NCI-H1417 treated with DMSO at 0.1 percent for 48 hours (cell line): Measurements from ENCODE around the gene PRKCZ.
"Not testable (repeated sequence)": the region's sequence is repeated elsewhere in the genome, so short reads cannot be mapped to it uniquely, and the experiment has no call there.

Source experiments
- DNase-seq: peaks from one replicate; lab custom pipeline; 2025; lab: John Stamatoyannopoulos, UW

The PRKCZ gene

DNA sequence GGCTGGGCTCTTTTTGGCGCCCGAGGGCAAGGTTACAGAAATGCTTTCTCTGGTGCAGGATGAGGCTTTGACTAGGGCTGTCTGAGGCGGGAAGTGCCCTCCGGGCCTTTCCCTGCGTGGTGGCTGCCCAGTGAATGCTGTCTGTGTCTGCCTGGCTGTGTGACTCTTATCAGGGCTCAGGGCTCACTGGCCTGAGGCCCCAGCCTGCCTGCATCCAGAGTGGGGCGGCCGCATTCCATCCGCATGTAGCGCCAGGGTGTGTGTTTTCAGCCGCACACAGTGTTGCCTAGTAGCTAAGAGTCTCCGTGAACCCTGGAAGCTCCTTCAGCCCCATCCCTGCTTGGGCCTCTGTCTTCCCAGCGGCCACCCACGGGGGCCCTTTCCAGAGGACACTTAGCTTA, 85.2 kb downstream of the PRKCZ start:
- DNase-seq: no peak

DNA sequence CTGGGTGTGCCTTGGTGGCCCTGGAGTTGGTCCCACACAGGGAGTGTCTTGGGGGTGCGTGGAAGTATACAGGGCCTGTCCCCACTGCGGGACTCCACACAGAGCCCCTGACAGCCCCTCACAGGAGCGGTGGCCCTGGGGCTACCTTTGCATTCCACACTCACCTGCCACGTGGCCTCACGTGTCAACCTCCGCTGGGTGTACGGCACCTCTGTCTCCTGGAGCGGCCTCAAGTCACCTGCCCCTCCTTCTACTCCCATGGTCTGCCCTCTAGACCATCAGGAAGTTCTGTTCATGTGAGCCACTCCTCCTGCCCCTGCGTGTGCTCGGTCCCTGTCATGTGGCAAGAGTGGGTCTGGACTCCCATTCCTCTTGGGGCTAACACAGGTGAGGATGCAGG, 85.7 kb downstream of the PRKCZ start:
- no peak for DNase-seq

DNA sequence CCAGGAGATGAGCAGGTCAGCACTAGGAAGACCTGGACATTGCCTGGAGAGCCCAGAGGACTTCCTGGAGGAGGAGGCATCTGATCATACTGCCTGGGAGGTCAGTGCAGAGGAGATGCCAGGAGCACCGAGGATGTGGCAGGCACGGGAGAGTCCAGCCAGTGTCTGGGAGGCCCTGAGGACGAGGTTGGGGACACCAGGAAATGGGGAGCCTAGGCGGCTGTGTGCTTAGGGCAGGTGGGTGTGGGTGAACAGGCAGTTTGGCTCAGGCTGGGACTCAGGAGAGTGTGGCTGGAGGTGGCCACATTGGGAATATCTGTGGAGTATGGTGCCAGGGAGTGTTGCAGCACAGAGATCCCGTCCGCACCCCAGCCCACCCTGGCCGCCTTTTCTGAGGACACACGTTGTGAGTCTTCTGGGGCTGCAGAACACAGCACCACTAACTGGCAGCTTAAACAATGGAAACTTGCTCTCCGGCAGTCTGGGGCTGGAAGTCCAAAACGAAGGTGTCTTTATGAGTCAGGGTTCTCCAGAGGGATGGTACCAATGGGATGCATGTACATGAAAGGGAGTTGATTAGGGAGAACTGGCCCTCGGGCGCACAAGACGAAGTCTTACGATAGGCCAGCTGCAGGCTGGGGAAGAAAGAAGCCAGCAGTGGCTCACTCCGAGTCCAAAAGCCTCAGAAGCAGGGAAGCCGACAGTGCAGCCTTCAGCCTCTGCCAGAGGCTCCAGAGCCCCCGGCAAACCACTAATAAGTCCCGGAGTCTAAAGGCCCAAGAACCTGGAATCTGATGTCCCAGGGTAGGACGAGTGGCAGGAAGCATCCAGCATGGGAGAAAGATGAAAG, 86.4 kb downstream of the PRKCZ start:
- DNase-seq: no peak

DNA sequence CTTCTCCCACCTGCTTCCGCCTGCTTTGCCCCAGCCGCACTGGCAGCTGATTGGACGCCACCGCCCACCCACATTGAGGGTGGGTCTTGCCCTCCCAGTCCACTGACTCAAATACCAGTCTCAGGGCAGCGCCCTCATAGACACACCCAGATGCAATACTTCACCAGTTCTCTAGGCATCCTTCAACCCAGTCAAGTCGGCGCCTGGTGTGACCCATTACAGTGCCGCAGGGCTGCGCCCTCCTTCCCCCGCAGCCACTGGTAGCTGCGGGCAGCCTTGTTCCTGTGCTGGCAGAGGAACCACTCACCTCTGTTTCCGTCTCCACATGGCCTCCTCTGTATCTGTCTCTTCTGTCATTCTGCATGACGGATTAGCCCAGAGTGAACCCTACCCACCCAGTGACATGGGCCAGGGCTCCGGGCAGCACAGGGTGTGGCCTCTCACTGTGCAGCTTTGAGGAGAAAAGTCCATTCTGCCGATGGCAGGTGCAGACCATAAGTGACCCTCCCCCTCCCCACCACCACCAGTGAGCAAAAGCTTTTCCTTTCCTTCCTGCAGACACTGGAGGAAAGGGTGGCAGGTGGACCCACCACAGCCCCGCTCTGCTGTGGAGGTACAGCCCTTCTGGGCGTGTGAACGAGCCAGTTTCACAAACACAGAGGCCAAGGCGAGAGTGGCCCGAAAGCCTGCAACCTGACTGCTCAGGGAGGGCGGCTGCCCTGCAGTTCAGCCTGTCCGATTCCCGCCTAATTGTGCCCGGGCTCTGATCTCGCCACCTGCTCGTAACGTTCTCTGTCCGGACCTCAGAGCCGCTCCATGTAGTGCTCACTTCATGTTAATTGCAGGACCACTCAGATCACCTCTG, 87.3 kb downstream of the PRKCZ start:
- no peak for DNase-seq

DNA sequence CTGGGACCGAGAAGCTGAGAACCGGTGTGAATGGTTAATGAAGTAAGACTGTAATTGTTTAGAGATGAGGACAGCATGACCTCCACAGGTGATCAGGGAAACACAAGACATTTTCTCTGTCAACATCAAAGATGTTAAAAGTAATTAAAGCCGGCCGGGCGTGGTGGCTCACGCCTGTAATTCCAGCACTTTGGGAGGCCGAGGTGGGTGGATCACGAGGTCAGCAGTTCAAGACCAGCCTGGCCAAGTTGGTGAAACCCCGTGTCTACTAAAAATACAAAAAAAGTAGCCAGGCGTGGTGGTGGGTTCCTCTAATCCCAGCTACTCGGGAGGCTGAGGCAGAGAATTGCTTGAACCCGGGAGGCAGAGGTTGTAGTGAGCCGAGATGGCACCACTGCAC, 88.9 kb downstream of the PRKCZ start:
- not testable (repeated sequence) for DNase-seq

DNA sequence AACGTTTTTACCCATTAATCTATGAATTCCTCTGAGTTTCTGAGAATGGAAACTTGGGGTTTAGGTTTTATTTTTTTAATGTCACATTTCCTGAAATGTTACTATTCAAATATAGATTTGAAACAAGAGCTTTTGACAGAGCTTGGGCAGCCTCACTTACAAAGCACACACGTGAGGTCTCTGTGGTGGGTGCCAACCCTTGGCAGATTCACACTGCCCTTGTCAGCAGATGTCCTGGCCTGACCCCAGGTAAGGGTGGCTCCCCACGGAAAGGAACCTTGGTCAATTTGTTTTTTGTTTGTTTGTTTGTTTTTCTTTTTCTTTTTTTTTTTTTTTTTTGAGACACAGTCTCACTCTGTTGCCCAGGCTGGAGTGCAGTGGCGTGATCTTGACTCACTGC, 90.8 kb downstream of the PRKCZ start:
- no peak for DNase-seq

DNA sequence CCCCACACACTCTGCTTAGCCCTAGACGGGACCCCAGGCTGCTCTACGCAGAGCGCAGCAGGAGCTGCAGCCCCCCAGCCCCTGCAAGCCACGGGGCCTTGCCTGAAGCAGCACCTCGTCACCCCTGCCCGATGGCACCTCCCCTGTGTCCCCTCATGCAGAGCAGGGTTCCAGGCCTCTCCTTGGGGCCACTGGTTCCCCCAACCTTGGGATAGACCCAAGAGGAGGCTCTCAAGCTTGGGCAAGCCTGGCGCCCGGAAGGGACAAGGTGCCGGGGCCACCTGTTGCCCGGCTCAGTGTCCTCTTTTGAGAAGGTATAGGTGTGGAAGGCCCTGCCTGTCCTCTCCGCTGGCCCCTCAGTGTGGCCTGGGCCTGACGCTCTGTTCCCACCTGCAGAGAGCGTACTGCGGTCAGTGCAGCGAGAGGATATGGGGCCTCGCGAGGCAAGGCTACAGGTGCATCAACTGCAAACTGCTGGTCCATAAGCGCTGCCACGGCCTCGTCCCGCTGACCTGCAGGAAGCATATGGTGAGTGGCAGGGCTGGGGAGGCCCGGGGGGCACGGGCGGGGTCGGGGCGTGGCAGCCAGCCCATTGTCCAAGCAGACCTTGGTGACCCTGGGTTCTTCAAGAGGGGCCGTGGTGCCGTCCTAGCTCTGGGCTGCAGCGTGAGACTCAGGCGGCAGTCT, 93.7 kb downstream of the PRKCZ start:
- DNase-seq: no peak

DNA sequence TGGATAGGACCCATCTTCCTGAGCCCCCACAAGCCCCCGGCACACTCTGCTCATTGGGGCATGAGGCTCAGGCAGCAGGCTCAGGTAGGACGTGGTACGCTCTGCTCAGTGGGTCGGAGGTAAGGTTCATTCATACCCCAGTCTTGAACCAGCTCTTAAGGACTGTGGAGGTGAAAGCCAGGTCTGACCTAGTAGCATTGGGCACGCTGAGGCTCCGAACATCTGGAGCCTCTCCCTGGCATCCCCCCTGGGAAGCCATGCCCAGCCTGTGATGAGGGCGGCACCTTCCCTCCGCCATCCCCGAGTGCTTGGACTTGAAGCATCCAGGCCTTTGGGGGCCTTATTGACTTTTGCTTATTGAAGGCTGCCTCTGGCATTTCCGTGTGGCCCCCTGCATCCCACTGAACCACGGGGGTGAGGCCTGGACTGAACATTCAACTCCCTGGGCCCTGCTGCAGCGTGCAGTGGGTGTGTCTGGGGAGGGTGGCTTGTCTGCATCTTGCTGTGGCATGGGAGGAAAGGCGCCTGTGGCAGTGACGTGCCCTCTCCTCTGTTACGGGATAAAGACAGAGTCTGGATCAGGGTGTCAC, 94.4 kb downstream of the PRKCZ start:
- no peak for DNase-seq

DNA sequence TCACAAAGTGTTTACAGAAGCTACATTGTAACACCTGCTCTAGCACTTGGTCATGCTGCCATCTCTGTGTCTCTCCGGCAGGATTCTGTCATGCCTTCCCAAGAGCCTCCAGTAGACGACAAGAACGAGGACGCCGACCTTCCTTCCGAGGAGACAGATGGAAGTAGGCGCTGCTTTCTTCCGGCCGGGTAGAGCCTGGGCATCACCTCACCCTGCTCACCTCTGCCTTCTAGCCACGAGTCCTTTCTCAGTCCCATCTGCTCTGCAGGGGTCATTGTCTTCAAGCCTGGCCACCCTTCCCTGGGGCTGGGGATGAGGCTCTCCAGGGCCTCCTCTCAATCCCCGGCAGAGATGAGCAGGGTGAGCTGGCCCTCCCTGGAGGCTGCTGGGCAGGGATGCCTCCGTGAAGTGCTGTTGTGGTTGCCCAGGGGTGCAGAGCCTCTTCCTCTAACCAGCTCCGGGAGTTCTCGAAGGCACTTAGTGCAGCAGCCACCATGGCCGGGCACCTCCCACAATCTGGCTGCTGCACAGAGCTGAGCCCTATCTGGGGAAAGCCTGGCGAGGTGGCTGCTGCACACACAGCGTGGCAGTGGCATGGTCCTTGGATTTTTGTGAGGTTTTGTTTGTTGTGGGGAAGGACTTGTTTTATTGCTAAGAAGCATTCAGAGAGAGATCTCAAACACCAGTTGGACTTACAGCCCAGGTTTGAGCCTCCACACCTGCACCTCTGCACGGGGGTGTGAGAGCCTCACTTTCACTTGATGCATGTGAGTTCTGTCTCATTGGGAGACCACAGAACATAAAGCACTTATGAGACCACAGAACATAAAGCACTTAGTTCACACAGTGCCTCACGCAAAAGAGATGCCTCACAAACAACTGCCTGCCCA, 96.0 kb downstream of the PRKCZ start:
- DNase-seq: no peak

DNA sequence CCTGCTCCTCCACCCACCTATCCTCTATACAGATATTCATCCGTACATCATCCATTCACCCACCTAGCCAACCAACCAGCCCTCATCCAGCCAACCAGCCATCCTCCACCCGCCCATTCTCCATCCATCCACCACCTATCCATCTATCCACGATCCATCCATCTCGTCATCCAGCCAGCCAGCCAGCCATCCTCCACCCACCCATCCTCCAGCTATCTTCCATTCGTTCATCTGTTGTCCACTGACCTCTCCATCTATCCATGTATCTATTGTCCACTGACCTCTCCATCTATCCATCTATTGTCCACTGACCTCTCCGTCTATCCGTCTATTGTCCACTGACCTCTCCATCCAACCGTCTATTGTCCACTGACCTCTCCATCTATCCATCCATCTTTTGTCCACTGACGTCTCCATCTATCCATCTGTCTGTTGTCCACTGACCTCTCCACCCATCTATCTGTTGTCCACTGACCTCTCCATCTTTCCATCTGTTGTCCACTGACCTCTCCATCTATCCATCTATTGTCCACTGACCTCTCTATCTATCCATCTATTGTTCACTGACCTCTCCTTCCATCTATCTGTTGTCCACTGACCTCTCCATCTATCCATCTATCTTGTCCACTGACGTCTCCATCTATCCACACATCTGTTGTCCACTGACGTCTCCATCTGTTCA, 96.8 kb downstream of the PRKCZ start:
- no peak for DNase-seq

DNA sequence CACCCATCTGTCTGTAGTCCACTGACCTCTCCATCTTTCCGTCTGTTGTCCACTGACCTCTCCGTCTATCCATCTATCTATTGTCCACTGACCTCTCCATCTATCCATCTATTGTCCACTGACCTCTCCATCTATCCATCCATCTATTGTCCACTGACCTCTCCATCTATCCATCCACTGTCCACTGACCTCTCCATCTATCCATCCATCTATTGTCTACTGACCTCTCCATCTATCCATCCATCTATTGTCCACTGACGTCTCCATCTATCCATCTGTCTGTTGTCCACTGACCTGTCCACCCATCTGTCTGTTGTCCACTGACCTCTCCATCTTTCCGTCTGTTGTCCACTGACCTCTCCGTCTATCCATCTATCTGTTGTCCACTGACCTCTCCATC, 97.7 kb downstream of the PRKCZ start:
- not testable (repeated sequence) for DNase-seq

DNA sequence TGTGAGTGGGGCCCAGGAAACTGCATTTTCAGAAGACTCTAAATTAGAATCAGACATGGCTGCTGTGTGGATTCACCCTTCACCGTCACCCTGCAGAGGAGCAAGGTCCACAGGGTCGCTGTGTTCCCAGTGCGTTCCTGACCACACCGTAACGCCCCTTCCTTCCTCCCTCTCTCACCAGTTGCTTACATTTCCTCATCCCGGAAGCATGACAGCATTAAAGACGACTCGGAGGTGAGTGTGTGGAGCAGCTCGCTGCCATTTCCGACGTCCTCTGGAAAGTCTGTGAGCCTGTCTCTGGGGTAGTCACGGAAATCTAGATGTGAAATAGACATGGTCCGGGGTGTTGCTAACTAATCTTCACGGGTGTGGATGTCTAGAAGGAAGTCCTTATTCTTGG, 98.5 kb downstream of the PRKCZ start:
- DNase-seq: no peak

DNA sequence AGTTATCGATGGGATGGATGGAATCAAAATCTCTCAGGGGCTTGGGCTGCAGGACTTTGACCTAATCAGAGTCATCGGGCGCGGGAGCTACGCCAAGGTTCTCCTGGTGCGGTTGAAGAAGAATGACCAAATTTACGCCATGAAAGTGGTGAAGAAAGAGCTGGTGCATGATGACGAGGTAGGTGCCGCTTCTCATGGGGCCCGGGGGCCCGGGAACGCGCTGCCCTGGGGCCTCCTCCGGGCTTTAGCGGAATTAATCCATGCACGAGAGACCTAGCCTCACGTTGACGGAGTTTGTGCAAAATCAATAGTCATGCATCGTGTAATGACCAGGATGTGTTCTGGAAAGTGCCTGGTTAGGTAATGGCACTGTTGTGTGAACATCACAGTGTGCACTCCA, 100.6 kb downstream of the PRKCZ start:
- no peak for DNase-seq

DNA sequence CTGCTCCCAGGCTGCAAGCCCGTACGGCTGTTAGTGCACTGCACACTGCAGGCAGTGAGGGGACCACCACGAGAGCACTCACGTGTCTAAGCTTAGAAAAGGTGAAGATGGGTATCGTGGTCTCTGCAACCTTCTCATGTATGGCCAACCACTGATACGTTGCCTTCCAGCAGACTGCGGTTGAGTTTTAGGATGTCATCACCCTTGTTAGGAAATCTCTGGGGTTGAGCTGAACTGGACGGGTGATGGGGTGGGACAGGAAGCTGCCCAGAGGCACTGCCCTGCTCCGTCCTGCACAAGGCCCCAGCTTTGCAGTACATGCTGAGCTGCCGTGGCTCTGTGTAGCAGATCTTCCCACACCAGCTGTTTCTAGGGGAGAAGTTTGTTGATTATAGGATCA, 101.0 kb downstream of the PRKCZ start:
- no peak for DNase-seq

DNA sequence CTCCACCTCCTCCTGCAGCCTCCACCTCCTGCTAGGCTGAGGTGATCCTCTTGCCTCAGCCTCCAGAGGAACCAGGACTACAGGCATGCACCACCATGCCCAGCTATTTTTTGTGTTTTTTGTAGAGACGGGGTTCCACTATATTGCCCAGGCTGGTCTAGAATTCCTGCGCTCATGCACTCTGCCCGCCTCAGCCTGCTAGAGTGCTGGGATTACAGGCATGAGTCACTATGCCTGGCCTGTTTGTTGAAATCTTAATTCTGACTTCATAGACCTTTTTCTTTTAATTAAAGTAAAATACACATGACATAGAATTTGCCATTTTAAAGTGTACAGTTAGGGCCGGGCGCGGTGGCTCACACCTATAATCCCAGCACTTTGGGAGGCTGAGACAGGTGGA, 101.7 kb downstream of the PRKCZ start:
- no peak for DNase-seq

DNA sequence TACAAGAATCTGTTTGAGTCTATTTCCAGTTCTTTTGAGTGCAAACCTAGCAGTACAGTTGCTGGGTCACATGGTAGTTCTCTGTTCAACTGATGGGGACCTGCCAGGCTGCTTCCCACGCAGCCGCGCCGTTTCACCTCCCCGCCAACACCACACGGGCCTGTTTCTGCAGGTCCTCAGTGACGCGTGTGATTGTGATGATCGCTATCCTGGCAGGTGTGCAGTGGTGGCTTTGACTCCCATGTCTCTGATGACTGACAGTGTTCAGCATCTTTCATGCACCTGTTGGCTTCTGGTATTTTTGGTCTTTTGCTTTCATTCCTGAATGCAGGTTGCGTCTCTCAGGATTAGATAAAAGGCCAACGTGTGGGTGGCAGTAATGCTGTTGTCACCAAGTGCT, 102.7 kb downstream of the PRKCZ start:
- DNase-seq: no peak

DNA sequence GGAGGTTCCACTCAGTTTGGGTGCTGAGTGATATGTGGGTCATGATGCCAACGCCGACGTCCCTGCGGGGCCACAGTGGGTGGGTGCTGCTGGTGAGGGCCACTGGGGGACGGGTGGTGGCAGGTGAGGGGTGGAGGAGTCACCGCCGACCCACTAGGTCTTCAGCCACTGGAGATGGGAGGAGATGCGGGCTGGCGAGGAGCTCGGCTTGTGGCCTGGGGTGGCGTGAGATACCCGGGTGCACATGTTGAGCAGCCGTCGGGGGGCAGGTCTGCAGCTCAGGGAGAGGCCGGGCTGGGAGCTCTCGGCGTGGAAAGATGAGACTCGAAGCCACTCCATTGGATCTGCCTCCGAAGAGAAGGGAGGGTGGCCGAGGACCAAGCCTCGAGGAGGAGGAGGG, 103.8 kb downstream of the PRKCZ start:
- DNase-seq: no peak

DNA sequence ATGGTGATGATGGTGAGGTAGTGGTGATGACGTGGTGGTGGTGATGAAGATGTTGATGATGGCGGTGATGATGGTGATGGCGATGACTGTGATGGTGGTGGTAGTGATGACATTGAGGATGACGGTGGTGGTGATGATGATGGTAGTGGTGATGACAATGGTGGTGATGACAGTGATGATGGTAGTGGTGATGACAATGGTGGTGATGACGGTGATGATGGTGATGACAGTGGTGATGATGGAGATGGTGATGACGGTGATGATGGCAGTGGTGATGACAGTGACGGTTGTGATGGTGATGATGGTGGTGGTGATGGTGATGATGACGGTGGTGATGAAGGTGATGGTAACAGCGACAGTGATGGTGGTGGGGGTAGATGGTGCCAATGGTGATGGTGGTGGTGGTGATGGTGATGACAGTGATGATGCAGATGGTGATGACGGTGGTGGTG, 105.0 kb downstream of the PRKCZ start:
- no peak for DNase-seq

DNA sequence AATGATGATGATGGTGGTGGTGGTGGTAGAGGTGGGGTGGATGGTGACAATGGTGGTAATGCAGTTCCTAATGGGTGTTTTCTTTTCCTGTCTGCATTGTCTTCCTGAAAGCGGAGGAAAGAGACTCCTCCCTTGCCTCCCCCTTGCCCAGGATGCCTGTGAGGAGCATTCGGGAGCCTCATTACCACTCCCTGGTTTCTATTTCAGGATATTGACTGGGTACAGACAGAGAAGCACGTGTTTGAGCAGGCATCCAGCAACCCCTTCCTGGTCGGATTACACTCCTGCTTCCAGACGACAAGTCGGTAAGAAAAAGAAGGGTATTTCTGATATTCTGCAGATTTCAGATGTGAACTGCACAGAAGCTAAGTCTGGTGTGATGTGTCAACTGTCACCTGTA, 105.6 kb downstream of the PRKCZ start:
- DNase-seq: no peak

DNA sequence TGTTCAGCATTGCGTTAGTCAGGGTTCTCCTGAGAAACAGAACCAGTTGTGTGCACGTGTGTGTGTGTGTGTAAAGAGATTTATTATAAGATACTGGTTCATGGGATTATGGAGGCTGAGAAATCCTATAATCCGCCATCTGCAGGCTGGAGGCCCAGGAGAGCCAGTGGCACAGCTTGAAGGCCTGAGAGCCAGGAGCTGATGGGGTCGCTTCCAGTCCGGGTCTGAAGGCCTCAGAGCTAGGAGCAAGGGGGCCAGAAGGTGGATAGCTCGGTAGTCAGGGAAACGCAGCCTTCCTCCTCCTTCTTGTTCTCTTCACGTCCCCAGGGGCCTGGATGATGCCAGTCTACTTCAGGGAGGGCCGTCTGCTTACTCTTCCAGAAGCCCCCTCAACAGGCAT, 106.7 kb downstream of the PRKCZ start:
- DNase-seq: no peak

DNA sequence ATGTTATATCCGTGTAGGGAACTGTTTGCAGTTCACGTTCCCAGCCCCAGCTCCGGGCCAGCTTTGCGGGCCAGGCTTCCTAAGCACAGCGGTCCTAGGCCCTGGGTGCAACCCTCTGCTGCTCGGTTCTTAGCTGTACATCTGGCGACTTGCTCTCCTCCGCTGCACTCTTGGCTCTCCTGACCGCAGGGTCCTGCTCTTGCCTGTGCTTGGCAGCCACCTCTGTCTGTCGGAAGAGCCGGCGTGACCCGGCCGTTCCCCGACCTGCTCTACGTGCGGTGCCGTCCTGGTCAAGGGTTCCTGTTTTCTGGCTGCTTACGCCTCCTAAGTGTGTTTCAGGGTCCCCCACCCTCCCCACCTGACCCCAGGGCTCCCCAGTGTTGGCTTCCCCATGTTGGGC, 107.6 kb downstream of the PRKCZ start:
- no peak for DNase-seq
